Thoracic aorta endothelial cell (primary cell): ENCODE measurements around the gene SBNO1. TPM values are rescaled to one million over a fixed set of nuclear protein-coding genes. Genes with fewer than 3 reads are reported as not detected.

Experiments
- small RNA-seq: library from RNA; depleted of rRNA; stranded (forward); fragments of <200 nt; gene quantifications from one replicate; pipeline ENCODE3, GENCODE V24; 2012
- total RNA-seq: library from RNA; depleted of rRNA; stranded (reverse); fragments of >200 nt; gene quantifications from 2 replicates; pipeline ENCODE4 v1.2.3, GENCODE V29; 2012

SBNO1 gene
- 54.9 and 57.4 TPM in 2 replicates for total RNA-seq

DNA sequence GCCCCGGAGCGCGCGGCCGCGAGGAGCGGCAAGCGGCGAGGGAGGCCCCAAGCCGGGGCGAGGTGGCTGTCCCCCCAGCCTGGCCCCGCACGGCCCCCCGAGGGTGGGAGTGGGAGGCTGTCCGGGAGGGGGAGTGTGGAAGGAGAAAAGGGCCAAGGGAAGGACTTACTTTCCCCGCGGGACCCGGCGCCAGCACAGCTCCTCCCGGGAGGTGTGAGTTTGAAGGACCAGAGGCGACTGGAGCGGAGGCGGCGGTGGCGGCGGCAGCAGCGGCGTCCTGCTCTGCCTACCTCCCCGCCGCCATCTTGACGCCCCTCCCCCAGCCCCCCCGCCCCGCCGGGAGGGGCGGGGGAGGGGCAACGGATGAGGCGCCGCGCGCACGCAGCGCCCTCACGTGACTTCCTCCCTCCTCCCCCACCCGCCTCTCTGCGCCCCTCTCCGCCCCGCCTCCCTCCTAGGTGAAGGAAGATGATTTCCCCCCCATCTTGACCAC is at the start of gene SBNO1:
Gene SBNO1, minus strand, starts transcription at position 316 of the 493 bp plus-strand sequence. CDS start 14,406 bp downstream, outside the sequence.

Small RNAs within 50 kb of the gene (small RNA-seq; reads per million reads assigned to genes)
- gene RF00019 (not detected), gene RNA5SP375 (not detected)

Other genes starting within 250 kb of the SBNO1 start
- gene PITPNM2, start 213.8 kb downstream of the SBNO1 start, total RNA-seq: 9.1 and 9.3 TPM in 2 replicates
- 69.7 and 92.2 TPM in 2 replicates for gene MPHOSPH9, start 131.7 kb downstream of the SBNO1 start, total RNA-seq
- 7.6 and 11.5 TPM in 2 replicates for gene MTRFR, start 131.4 kb downstream of the SBNO1 start, total RNA-seq
- 196 and 260 TPM in 2 replicates for gene CDK2AP1, start 93.0 kb downstream of the SBNO1 start, total RNA-seq
- 74.1 and 79.8 TPM in 2 replicates for gene KMT5A, start 19.3 kb upstream of the SBNO1 start, total RNA-seq
- gene RILPL2, start 71.8 kb upstream of the SBNO1 start, total RNA-seq: 5.0 and 5.1 TPM in 2 replicates
- gene SNRNP35, start 93.3 kb upstream of the SBNO1 start, total RNA-seq: 12.4 and 15.6 TPM in 2 replicates
- 11.6 and 13.6 TPM in 2 replicates for gene RILPL1, start 168.9 kb upstream of the SBNO1 start, total RNA-seq
- gene TMED2, start 219.7 kb upstream of the SBNO1 start, total RNA-seq: 432 and 439 TPM in 2 replicates
- gene DDX55, start 237.3 kb upstream of the SBNO1 start, total RNA-seq: 30.0 and 33.9 TPM in 2 replicates